Stimulated activated CD8-positive, alpha-beta memory T cell treated with anti-CD3 and anti-CD28 coated beads, Interleukin-12 subunit alpha, Interleukin-12 subunit beta, amount 100 ng/mL, for 24 hours (primary cell): Measurements from ENCODE around the gene ITGAD.
A peak's percentile ranks its signal among the peaks of the same experiment; 100 is the strongest.
"Not testable (repeated sequence)": the region's sequence is repeated elsewhere in the genome, so short reads cannot be mapped to it uniquely, and the experiment has no call there.

ENCODE experiments used
- DNase-seq: peaks from one replicate; pipeline ENCODE4 v3.0.0-alpha.2; 2020; ENCODE audit errors: extremely low read depth

ITGAD gene

GRCh38 chr16:31403590-31404352 is 10.6 kb downstream of the ITGAD start:
- no peak for DNase-seq

- DNase-seq = no peak
These were observed 11.4 kb downstream of the ITGAD start for GRCh38 chr16:31404353-31405064.

- no peak for DNase-seq
These were observed 14.3 kb downstream of the ITGAD start for GRCh38 chr16:31407406-31407805.

- no peak for DNase-seq
These were observed 16.3 kb downstream of the ITGAD start for GRCh38 chr16:31409433-31409832.

- DNase-seq = no peak
These were observed 16.9 kb downstream of the ITGAD start for GRCh38 chr16:31410082-31410481.

- no peak for DNase-seq
These were observed 18.1 kb downstream of the ITGAD start for GRCh38 chr16:31411024-31411844.

- no peak for DNase-seq
These were observed 19.6 kb downstream of the ITGAD start for GRCh38 chr16:31412750-31413149.

- DNase-seq = no peak
These were observed 20.2 kb downstream of the ITGAD start for GRCh38 chr16:31413381-31413780.

- DNase-seq = no peak
These were observed 20.8 kb downstream of the ITGAD start for GRCh38 chr16:31413943-31414342.

GRCh38 chr16:31414706-31415105 is 21.6 kb downstream of the ITGAD start:
- no peak for DNase-seq

GRCh38 chr16:31416371-31416770 is 23.2 kb downstream of the ITGAD start:
- no peak for DNase-seq

GRCh38 chr16:31417036-31417435 is 23.9 kb downstream of the ITGAD start:
- DNase-seq = not testable (repeated sequence)

GRCh38 chr16:31417916-31418315 is 24.8 kb downstream of the ITGAD start:
- DNase-seq = no peak

GRCh38 chr16:31420037-31420436 is 26.9 kb downstream of the ITGAD start:
- no peak for DNase-seq

- DNase-seq = peak; percentile 24
These were observed 28.5 kb downstream of the ITGAD start for GRCh38 chr16:31421587-31421986.

- DNase-seq = no peak
These were observed 30.1 kb downstream of the ITGAD start for GRCh38 chr16:31423241-31423640.

GRCh38 chr16:31423801-31424200 is 30.7 kb downstream of the ITGAD start:
- DNase-seq = no peak

- DNase-seq = peak; percentile 34
These were observed 34.5 kb downstream of the ITGAD start for GRCh38 chr16:31427441-31428278.

- DNase-seq = no peak
These were observed 35.1 kb downstream of the ITGAD start, which contains the start of gene COX6A2 for GRCh38 chr16:31428279-31428597. COX6A2 (minus strand) TSS chr16:31428360; CDS start chr16:31428325, 35 bp downstream.

GRCh38 chr16:31428638-31429247 is 35.6 kb downstream of the ITGAD start:
- no peak for DNase-seq

- no peak for DNase-seq
These were observed 36.2 kb downstream of the ITGAD start for GRCh38 chr16:31429314-31429713.
